Bronchial epithelial cell (primary cell): ENCODE measurements around the gene SENP3. TPM values are rescaled to one million over a fixed set of nuclear protein-coding genes. Genes with fewer than 3 reads are reported as not detected.

Experiments used
- DNase-seq: peaks from one replicate; pipeline ENCODE4 v3.0.0-alpha.2; 2010; ENCODE audit warnings: low read depth
- FAIRE-seq: peaks from 2 replicates; lab custom pipeline; 2011; peaks lifted over from hg19 to GRCh38; lab: Jason Lieb, UNC
- H3K27me3 ChIP-seq: 2 replicates; pipeline ENCODE4 v1.5.1; 2011; ENCODE audit warnings: low read length; ENCODE audit not compliant: control insufficient read depth, insufficient read depth
- H3K36me3 ChIP-seq: 2 replicates; pipeline ENCODE4 v1.5.1; 2011; ENCODE audit warnings: low read length; ENCODE audit not compliant: control insufficient read depth, insufficient read depth
- H3K4me3 ChIP-seq: 2 replicates; pipeline ENCODE4 v1.5.1; 2011; ENCODE audit warnings: mild to moderate bottlenecking, low read depth, low read length, control low read depth
- total RNA-seq: library from RNA; depleted of rRNA; stranded (reverse); fragments of >200 nt; gene quantifications from 2 replicates; pipeline ENCODE4 v1.2.1, GENCODE V29; 2014
- TF ChIP-seq, protein P1 (sequence below): IDR thresholded peaks from 2 replicates; pipeline ENCODE4 v1.5.1; 2011; ENCODE audit warnings: mild to moderate bottlenecking, moderate library complexity, low read length, control low read depth, inconsistent platforms; ENCODE audit not compliant: insufficient read depth, severe bottlenecking

Gene SENP3
- total RNA-seq, 1 donor from 2014 or later, result 129 TPM

DNA sequence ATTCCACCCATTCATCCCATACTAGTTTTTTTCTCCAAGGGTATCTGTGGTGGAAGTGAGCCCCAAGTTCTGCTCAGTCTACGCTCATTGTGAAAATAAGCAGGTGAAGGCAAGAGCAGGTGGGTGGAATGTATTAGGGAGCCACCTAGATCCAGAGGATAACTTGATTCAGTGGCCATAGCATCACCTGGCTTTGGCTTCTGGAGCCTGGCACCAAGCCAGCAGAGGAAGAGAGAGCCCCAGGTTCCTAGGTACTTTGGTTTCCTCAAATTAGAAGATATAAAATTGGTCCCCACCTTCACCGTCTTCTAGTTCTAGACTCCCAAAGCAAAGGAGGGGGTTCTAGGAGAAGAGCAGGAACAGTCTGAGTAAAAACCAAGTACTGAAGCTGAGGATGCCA lies 48.9 kb downstream of the SENP3 start:
- peaks cover 3% of the 10 kb centered on the region for H3K36me3 ChIP-seq
- no peak overlapping the region for H3K4me3 ChIP-seq
- DNase-seq (no peak), FAIRE-seq (no peak)
- TF ChIP-seq, protein P1, sequence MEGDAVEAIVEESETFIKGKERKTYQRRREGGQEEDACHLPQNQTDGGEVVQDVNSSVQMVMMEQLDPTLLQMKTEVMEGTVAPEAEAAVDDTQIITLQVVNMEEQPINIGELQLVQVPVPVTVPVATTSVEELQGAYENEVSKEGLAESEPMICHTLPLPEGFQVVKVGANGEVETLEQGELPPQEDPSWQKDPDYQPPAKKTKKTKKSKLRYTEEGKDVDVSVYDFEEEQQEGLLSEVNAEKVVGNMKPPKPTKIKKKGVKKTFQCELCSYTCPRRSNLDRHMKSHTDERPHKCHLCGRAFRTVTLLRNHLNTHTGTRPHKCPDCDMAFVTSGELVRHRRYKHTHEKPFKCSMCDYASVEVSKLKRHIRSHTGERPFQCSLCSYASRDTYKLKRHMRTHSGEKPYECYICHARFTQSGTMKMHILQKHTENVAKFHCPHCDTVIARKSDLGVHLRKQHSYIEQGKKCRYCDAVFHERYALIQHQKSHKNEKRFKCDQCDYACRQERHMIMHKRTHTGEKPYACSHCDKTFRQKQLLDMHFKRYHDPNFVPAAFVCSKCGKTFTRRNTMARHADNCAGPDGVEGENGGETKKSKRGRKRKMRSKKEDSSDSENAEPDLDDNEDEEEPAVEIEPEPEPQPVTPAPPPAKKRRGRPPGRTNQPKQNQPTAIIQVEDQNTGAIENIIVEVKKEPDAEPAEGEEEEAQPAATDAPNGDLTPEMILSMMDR, result no peak
- no peaks in the 10 kb centered on the region for H3K27me3 ChIP-seq

DNA sequence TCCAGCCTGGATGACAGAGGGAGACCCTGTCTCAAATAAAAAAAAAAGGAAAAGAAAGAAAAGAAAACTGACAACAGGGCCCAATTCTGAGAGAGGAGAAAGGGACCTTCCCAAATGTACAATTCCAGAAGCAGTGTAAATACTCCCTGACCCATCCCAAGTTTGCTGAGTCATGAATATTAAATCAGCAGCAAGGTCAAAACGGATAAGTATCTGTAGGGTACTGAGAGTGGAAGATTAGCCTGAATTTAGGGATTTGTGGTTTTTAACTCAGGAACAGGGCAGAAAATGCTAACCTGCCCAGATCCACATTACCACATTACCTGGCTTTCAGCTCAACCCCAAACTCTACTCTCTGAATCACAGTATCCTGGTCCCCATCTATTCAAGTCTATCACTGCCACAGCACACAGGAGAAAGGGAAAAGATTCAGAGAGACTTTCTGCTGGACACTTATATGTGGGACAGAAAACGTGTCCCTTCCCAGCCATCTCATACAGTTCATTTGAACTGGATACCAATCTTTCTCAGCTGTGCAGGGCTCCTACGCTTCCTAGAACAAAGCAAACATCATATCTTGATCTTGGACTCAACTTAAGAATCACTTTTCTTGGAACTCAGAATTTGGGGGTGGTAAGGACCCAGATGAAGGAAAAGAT lies 50.0 kb downstream of the SENP3 start:
- Histone ChIP-seq H3K36me3 (peaks cover 3% of the 10 kb centered on the region), H3K4me3 (no peak overlapping the region), H3K27me3 (no peaks in the 10 kb centered on the region)
- TF ChIP-seq, protein P1, result no peak
- no peak for DNase-seq
- no peak for FAIRE-seq

DNA sequence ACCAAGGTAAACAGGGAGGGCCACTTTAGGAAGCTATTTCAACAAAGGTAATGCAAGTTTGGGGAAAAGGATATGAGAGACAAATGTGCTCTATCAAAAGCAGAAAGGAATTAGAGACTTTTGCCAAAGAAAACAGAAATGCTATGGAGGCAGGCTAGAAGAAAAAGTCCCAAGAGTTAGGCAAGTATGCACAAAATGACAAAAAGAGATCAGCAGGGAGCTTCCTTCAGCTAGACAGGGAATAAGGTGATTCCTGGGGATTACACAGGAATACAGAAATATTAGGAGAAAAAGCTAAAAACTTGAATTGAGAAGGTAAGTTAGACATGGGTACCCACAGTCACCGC lies 50.5 kb downstream of the SENP3 start:
- DNase-seq (no peak), FAIRE-seq (no peak)
- TF ChIP-seq, protein P1, result no peak
- H3K36me3 ChIP-seq, result peaks cover 3% of the 10 kb centered on the region
- H3K4me3 ChIP-seq, result no peak overlapping the region
- no peaks in the 10 kb centered on the region for H3K27me3 ChIP-seq

DNA sequence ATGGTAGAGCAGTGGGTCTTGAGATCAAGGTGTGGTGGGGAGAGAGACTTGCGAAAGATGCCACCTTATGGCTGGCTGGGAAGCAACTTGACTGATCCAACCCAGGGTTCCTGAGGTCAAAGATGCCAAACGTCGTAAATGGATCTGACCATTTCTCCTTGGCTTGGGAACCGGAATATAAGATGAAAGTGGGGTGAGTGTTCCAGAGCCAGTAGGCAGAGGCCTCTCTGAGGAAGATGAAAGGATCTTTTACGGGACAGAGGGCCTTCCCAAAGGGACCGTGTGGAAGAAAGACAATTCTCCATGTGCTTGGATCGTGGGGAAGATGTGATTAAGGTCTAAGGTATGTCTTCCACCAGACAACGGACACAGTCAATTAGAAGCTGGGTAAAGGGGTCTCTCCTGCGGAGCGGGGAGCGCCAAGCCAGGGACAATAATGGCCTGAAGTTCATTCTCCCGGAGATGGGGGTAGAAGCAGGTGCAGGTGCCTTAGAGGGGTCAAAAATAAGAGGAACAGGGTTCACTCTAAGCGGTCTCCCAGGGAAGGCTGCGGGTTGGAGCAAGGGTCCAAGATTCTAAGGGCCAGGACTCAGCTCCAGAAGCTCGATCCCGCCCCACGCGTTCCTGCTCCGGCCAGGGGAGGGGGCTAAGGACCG lies 52.2 kb downstream of the SENP3 start:
- DNase-seq (peak; percentile 41), FAIRE-seq (no peak)
- TF ChIP-seq, protein P1, result peak; percentile 1
- Histone ChIP-seq H3K4me3 (peak overlapping the region; percentile 91), H3K27me3 (no peaks in the 10 kb centered on the region), H3K36me3 (peaks cover 3% of the 10 kb centered on the region)

DNA sequence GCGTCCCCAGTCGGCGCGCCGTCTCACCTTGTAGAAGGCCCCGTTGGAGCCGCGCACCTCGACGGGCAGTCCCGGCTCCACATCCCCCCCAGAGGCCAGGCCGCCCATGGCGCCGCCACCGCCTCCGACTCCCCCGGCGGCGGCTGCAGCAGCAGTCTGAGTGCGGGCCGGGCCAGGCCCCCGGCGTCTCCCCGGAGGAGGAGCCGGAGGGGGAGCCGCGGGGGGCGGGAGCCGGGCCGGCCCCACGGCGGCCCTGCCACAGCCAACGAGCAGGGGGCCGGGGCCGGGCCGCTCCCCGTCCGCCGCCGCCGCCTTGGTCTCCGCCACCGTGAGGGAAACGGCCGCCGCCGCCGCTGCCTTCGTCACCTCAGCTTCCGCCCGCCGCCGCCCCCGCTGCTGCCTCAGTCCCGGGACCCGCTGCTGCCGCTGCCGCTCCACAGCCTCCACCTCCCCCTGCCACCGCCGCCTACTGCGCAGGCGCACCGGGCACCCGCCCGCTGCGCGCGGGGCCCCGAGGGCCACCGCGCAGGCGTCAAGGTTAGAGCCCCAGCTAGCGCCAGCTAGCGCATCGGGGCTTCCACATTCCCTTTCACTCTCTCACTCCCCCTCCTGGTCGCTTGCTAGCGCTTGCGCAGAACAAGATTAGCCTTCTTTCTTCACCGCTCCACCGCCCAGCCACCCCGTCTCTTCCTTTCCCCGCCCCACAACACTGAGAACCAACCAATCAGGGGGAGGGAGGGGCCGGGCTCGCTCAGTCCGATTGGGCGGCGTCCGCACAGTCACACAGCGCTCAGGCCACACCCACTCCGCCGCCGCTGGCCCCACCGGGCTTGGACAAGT lies 52.9 kb downstream of the SENP3 start, which contains the start of gene FXR2:
FXR2 (minus strand) TSS at position 473 of the 840 bp plus-strand sequence; CDS start at position 108, 365 bp downstream.
- peak within 1 kb of the TSS; percentile 91 for H3K4me3 ChIP-seq
- TF ChIP-seq, protein P1, result peak; percentile 89
- FAIRE-seq (peak; percentile 68), DNase-seq (peak; percentile 98)
- no peaks in the 10 kb centered on the region for H3K27me3 ChIP-seq
- H3K36me3 ChIP-seq, result peaks cover 1% of the 10 kb centered on the region
